G401 (cell line): ENCODE data around the gene EQTN. TPM values are rescaled to one million over a fixed set of nuclear protein-coding genes. Genes with fewer than 3 reads are reported as not detected.

Experiments used
- DNase-seq: peaks from one replicate; pipeline ENCODE4 v3.0.0-alpha.2; 2015; ENCODE audit warnings: low spot score
- in situ Hi-C: cut with HindIII; loops from 2 replicates; pipeline ENCODE4 v1.10.0; 2016; ENCODE audit warnings: low sequenced_read_pairs, mixed read lengths
- total RNA-seq: library from RNA; depleted of rRNA; stranded (reverse); fragments of >200 nt; shearing (Covaris generic); gene quantifications from 2 replicates; pipeline ENCODE4 v1.2.3, GENCODE V29; 2014; rRNA removed

The EQTN gene
- total RNA-seq, result not detected in 2 replicates

GRCh38 chr9:27297050-27297449, at the start of gene EQTN:
TSS of gene EQTN (minus strand) at chr9:27297150. CDS start at chr9:27297055, 95 bp downstream.
- in situ Hi-C loops, result no loop called here
- DNase-seq, result no peak

- no peak for DNase-seq
- in situ Hi-C loops, result loop anchor here (25.0 kb wide), 1 partner anchor 193 kb away; the partner anchor contains the start of gene MOB3B
Observed at GRCh38 chr9:27344776-27345175, 47.8 kb upstream of the EQTN start.

- in situ Hi-C loops, result loop anchor here (25.0 kb wide), 1 partner anchor 196 kb away; the partner anchor contains the start of gene MOB3B
- no peak for DNase-seq
Observed at GRCh38 chr9:27341545-27342294, 44.8 kb upstream of the EQTN start.

GRCh38 chr9:27340961-27341511, 44.1 kb upstream of the EQTN start:
- in situ Hi-C loops, result loop anchor here (25.0 kb wide), 1 partner anchor 196 kb away; the partner anchor contains the start of gene MOB3B
- DNase-seq, result no peak

- no peak for DNase-seq
- in situ Hi-C loops, result loop anchor here (25.0 kb wide), 1 partner anchor 197 kb away; the partner anchor contains the start of gene MOB3B
Observed at GRCh38 chr9:27340285-27340674, 43.3 kb upstream of the EQTN start.

- in situ Hi-C loops, result loop anchor here (25.0 kb wide), 1 partner anchor 198 kb away; the partner anchor contains the start of gene MOB3B
Observed at GRCh38 chr9:27339661-27340284, 42.8 kb upstream of the EQTN start.

GRCh38 chr9:27338527-27338903, 41.6 kb upstream of the EQTN start:
- DNase-seq, result no peak
- in situ Hi-C loops, result loop anchor here (25.0 kb wide), 1 partner anchor 199 kb away; the partner anchor contains the start of gene MOB3B

More at GRCh38 chr9:27339661-27340284, 42.8 kb upstream of the EQTN start:
- DNase-seq, result no peak

GRCh38 chr9:27337833-27338526, 41.0 kb upstream of the EQTN start:
- in situ Hi-C loops, result loop anchor here (25.0 kb wide), 1 partner anchor 199 kb away; the partner anchor contains the start of gene MOB3B
- no peak for DNase-seq

GRCh38 chr9:27337236-27337635, 40.3 kb upstream of the EQTN start:
- in situ Hi-C loops, result loop anchor here (25.0 kb wide), 1 partner anchor 200 kb away; the partner anchor contains the start of gene MOB3B
- no peak for DNase-seq

- in situ Hi-C loops, result loop anchor here (25.0 kb wide), 1 partner anchor 200 kb away; the partner anchor contains the start of gene MOB3B
- no peak for DNase-seq
Observed at GRCh38 chr9:27336829-27337228, 39.9 kb upstream of the EQTN start.

- no peak for DNase-seq
- in situ Hi-C loops, result loop anchor here (25.0 kb wide), 1 partner anchor 201 kb away; the partner anchor contains the start of gene MOB3B
Observed at GRCh38 chr9:27336126-27336525, 39.2 kb upstream of the EQTN start.

- no peak for DNase-seq
- in situ Hi-C loops, result loop anchor here (25.0 kb wide), 1 partner anchor 202 kb away; the partner anchor contains the start of gene MOB3B
Observed at GRCh38 chr9:27335075-27335474, 38.1 kb upstream of the EQTN start.

GRCh38 chr9:27333241-27334052, 36.5 kb upstream of the EQTN start:
- DNase-seq, result peak; percentile 94
- in situ Hi-C loops, result loop anchor here (25.0 kb wide), 1 partner anchor 204 kb away; the partner anchor contains the start of gene MOB3B

GRCh38 chr9:27331393-27331792, 34.4 kb upstream of the EQTN start:
- no peak for DNase-seq
- in situ Hi-C loops, result loop anchor here (25.0 kb wide), 1 partner anchor 206 kb away; the partner anchor contains the start of gene MOB3B

- no peak for DNase-seq
- in situ Hi-C loops, result loop anchor here (25.0 kb wide), 1 partner anchor 208 kb away; the partner anchor contains the start of gene MOB3B
Observed at GRCh38 chr9:27329291-27329690, 32.3 kb upstream of the EQTN start.

- no peak for DNase-seq
- in situ Hi-C loops, result loop anchor here (25.0 kb wide), 1 partner anchor 209 kb away; the partner anchor contains the start of gene MOB3B
Observed at GRCh38 chr9:27328483-27328882, 31.5 kb upstream of the EQTN start.

GRCh38 chr9:27311184-27311583, 14.2 kb upstream of the EQTN start:
- DNase-seq, result no peak
- in situ Hi-C loops, result no loop called here

- DNase-seq, result no peak
- in situ Hi-C loops, result no loop called here
Observed at GRCh38 chr9:27310582-27310981, 13.6 kb upstream of the EQTN start.
